HG03025 (cell line): ENCODE measurements around the gene ETNK1.
"Not testable (repeated sequence)": the region's sequence is repeated elsewhere in the genome, so short reads cannot be mapped to it uniquely, and the experiment has no call there.

Experiments used
- ATAC-seq: cut with Tn5 transposase; IDR thresholded peaks from one replicate; pipeline ENCODE4 v1.9.1; 2021; ENCODE audit warnings: mild to moderate bottlenecking, moderate library complexity; ENCODE audit not compliant: unreplicated experiment, low FRiP score

ETNK1 gene

GRCh38 chr12:22684140-22685118 lies 59.5 kb downstream of the ETNK1 start:
- peak; percentile 43 for ATAC-seq

DNA sequence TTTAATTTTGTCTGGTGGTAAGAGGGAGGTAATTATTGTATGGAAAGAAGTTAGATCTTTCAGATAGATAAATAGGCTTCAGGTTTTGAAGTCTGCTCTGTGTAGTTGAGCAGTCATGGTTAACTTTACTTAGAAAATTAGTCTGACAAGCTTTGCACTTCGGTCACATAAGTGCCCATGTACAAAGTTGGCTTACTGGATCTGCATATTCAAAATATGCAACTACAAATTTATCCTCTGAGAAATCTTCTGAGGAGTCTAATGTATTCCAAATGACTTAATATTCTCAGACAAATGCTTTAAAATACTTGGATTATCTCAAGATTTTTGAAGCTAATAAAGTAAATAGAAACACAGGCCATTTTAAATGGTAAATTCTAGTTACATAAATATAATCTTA lies 61.2 kb downstream of the ETNK1 start:
- no peak for ATAC-seq

DNA sequence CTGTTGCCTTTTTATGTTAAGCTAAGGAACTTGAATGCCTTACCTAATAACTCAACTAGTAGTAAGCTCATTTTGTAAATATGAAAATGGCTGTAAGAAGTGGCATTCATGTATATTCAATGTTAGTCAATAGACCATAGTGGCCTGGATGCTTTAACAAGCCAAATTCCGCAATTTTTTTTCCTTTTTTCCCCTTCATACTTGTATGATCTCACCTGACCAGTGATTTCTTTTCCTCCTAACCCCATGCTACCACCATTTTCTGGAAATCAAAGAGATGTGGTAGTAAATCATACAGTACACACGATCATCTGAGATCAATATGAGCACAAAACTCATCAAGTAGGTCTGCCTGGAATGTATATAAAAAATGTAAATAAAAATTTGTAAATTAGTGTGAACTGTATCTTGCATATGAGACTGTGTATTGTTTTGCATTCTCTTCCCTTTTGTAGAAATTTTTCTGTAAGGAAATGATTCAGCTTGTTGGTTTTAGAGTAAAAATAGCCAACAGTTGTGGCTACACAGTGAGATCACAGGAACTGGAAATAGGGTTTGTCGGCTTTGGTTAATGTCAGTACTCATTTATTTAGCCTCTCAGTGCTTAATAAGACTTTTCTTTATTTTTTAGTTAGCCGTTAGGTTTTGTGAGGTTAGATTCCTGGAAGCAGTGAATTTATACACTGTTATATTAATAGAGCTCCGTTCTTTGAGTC lies 62.5 kb downstream of the ETNK1 start:
- peak; percentile 65 for ATAC-seq

DNA sequence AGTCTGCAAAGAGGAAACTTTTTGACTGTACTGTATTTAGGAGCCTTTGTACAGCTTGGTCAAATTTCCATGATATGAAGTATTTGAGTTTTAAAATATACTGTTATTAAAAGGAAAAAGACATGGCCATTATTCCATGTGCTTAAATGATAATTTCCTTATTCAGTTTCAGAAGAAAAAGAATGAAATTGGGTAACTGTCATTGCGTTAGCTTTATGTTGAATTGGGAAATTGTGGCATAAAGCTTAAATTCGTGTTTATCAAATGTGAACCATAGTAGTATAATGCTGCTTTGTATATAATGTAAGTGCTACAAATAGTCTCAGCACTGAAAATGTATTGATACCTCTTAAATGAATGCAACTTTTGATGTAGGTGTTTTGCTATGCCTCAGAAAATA lies 64.9 kb downstream of the ETNK1 start:
- ATAC-seq = no peak

- ATAC-seq = no peak
Observed at GRCh38 chr12:22691319-22691718, 66.3 kb downstream of the ETNK1 start.

DNA sequence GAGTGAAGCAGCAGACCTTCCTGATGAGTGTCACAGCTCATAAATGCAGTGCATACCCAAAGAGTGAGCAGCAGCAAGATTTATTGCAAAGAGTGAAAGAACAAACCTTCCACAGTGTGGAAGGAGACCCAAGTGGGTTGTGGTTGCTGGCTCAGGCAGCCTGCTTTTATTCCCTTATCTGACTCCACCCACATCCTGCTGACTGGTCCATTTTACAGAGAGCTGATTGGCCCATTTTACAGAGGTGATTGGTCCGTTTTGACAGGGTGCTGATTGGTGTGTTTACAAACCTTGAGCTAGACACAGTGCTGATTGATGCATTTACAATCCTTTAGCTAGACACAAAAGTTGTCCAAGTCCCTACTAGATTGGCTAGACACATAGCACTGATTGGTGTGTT lies 67.5 kb downstream of the ETNK1 start:
- ATAC-seq = not testable (repeated sequence)

DNA sequence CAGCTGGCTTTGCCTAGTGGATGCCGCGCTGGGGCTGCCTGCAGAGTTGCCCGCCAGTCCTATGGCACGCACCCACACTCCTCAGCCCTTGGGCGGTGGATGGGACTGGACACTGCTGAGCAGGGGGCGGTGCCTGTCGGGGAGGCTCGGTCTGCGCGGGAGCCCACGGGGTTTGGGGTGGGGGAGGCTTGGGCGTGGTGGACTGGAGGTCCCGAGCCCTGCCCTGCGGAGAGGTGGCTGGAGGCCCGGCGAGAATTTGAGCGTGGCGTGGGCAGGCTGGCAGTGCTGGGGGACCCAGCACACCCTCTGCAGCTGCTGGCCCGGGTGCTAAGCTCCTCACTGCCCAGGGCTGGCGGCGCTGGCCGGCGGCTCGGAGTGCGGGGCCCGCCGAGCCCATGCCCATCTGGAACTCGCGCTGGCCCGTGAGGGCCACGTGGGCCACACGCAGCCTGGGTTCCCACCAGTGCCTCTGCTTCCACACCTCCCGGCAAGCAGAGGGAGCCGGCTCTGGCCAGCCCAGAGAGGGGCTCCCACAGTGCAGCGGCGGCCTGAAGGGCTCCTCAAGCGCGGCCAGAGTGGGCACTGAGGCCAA lies 68.1 kb downstream of the ETNK1 start:
- no peak for ATAC-seq

- ATAC-seq = no peak
Observed at GRCh38 chr12:22698576-22698975, 73.6 kb downstream of the ETNK1 start.

GRCh38 chr12:22699705-22700104 lies 74.7 kb downstream of the ETNK1 start:
- ATAC-seq = not testable (repeated sequence)

GRCh38 chr12:22700106-22700505 lies 75.1 kb downstream of the ETNK1 start:
- no peak for ATAC-seq

GRCh38 chr12:22701216-22701809 lies 76.3 kb downstream of the ETNK1 start:
- not testable (repeated sequence) for ATAC-seq

DNA sequence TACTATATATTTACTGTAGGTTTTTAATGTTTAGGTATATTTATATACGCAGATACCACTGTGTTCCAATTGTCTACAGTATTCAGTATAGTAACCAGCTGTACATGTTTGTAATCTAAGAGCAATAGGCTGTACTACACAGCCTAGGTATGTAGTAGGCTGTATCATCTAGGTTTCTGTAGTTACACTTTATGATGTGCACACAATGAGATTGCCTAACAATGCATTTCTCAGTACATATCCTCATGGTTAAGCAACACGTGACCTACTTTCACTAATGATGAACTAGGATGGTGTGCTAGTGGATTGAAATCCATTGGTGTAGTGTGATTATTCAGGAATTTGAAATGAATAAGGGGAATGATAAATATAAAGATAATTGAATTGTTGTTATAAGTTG lies 77.7 kb downstream of the ETNK1 start:
- no peak for ATAC-seq

GRCh38 chr12:22709292-22709691 lies 84.3 kb downstream of the ETNK1 start:
- ATAC-seq = no peak

DNA sequence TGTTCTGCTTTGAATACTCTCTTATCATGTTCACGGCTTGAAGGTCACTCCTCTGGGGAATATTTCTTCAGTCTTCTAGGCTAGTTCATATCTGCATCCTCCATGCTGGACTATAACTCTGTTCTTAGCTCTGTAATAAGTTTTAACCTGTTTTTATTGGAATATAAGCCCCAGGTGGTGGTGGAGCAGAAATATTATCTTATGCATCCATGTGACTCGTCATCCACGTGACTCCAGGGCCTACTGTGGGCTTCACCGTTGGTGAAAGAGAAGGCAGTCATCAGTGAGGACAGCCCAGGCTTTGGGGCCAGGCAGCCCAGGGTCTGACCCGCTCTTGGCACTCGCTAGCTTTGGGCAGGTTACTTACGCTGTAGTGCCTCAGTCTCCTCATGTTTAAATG lies 87.1 kb downstream of the ETNK1 start:
- no peak for ATAC-seq

DNA sequence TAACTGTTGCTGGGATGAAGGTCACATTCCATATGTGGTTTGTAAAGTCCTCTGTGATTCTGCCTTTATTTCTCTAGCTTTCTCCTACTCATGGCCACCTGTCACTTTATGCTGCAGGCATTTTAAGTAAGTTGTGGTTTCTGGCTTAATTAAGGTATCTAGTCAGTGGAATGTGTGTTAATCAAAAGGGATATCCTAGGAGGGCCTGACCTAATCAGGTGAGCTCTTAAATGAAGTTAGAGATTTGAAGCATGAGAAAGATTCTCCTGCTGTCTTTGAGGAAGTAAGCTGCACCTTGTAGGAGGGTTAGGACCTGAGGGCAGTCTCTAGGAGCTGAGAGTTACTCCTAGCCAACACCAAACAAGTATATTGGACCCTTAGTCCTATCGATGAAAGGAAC lies 90.3 kb downstream of the ETNK1 start:
- no peak for ATAC-seq

DNA sequence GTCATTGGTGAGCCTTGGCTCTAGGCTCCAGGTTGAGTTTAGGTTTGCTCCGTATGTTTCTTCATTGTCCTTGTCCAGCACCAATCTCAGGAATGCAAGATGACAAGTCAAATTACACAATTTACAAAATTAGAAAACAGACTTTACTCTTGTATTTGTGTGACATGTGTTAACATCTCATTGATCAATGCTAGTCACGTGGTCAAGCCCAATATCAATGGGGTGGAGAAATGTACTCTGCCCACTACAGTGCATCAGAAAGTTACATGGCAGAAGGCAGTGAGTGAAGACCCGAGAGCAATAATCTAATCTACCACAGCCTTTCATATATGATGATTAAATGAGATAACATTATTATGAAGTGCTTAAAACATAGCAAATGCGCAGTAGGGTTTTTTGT lies 94.8 kb downstream of the ETNK1 start:
- no peak for ATAC-seq

- ATAC-seq = no peak
Observed at GRCh38 chr12:22722081-22722480, 97.1 kb downstream of the ETNK1 start.

GRCh38 chr12:22722779-22723178 lies 97.8 kb downstream of the ETNK1 start:
- ATAC-seq = no peak

- ATAC-seq = no peak
Observed at GRCh38 chr12:22728987-22729386, 104.0 kb downstream of the ETNK1 start.

DNA sequence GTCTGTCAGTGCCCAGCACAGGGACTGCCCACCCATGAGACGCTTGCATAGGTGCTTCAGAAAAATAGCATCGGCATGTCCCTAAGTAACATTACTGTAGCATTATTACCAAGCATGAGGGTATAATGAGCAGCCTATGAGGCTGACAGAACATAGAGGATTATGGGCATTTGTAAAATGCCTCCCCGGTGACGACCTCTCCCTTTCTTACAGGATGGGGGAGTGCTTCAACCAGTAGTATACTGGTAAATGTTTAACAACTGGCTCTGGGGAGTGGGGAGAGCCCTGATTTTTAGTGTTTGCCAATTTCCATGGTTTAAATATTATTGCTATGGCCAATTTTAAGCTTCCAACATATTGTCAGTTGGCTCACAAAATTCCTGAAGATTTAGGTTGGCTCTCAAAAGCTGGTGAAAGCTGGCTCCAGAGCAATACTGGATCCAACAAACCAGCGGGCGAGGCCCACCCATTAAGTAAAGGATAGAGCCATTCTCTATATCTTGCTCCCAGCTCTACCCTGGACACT lies 104.5 kb downstream of the ETNK1 start:
- ATAC-seq = no peak
